Endothelial cell of umbilical vein (primary cell): ENCODE results near the gene HYAL3. TPM values are rescaled to one million over a fixed set of nuclear protein-coding genes. Genes with fewer than 3 reads are reported as not detected.

Source experiments
- BruUV-seq: library from RNA; stranded (reverse); fragments of 400-500 nt; replicated peaks from 2 replicates; lab custom pipeline; 2021; lab: Mats Ljungman, UMichigan
- CTCF ChIA-PET: fragments of 300-600, 350-600 bp; sonication (Branson Sonifier 250); formaldehyde crosslinking; loops from one replicate; lab custom pipeline; 2021; ENCODE audit warnings: antibody characterized with exemption, inconsistent platforms; lab: Charles Lee
- POLR2A ChIA-PET: fragments of 300-600, 350-600 bp; sonication (Branson Sonifier 250); formaldehyde crosslinking; loops from one replicate; lab custom pipeline; 2021; ENCODE audit warnings: antibody characterized with exemption, inconsistent platforms; lab: Charles Lee
- DNase-seq: peaks from one replicate; pipeline ENCODE4 v3.0.0-alpha.2; 2011; ENCODE audit warnings: low read depth, low spot score
- FAIRE-seq: peaks from 2 replicates; lab custom pipeline; 2011; peaks lifted over from hg19 to GRCh38; lab: Jason Lieb, UNC
- H2AFZ ChIP-seq: 2 replicates; pipeline ENCODE4 v1.6.0; 2012; ENCODE audit warnings: low read depth, low read length, control low read depth, inconsistent platforms
- H3K27ac ChIP-seq: 2 replicates; pipeline ENCODE4 v1.5.1; 2011; ENCODE audit warnings: low read depth, mild to moderate bottlenecking, control low read depth, low read length, moderate library complexity; ENCODE audit not compliant: insufficient read depth
- H3K27me3 ChIP-seq, 2 experiments: 2 replicates each; pipeline versions ENCODE4 v1.6.0 to v1.6.1; 2011; ENCODE audit warnings: low read length in 2 of 2, mixed read lengths in 1 of 2; ENCODE audit not compliant: control insufficient read depth in 2 of 2, insufficient read depth in 2 of 2
- H3K36me3 ChIP-seq, 2 experiments: 2 replicates in 1 of 2; 3 replicates in 1 of 2; pipeline ENCODE4 v1.5.1; 2011; ENCODE audit warnings: low read length in 2 of 2, mild to moderate bottlenecking in 1 of 2, moderate library complexity in 1 of 2; ENCODE audit not compliant: control insufficient read depth in 2 of 2, insufficient read depth in 2 of 2; ENCODE audit errors: extremely low read depth in 1 of 2
- H3K4me1 ChIP-seq: 3 replicates; pipeline ENCODE4 v1.5.1; 2011; ENCODE audit warnings: mild to moderate bottlenecking, low read length; ENCODE audit not compliant: control insufficient read depth, insufficient read depth; ENCODE audit errors: extremely low read depth
- H3K4me2 ChIP-seq: 2 replicates; pipeline ENCODE4 v1.6.1; 2011; ENCODE audit warnings: low read length, control low read depth, mixed read lengths; ENCODE audit not compliant: insufficient read depth
- H3K4me3 ChIP-seq, 3 experiments: fragments of 200-600 bp in 1 of 3; sonication (generic), shearing (Covaris generic) in 1 of 3; replicated peaks in 1 of 3; 2 replicates each; pipeline ENCODE4 v1.5.1; 2011 to 2016; ENCODE audit warnings: control low read depth in 3 of 3, low read length in 3 of 3, mild to moderate bottlenecking in 2 of 3, inconsistent platforms in 1 of 3, low read depth in 1 of 3, moderate library complexity in 1 of 3; ENCODE audit not compliant: insufficient read depth in 1 of 3
- H3K79me2 ChIP-seq: 2 replicates; pipeline ENCODE4 v1.6.0; 2012; ENCODE audit warnings: low read length, inconsistent platforms; ENCODE audit not compliant: control insufficient read depth, insufficient read depth
- H3K9ac ChIP-seq: replicated peaks from 2 replicates; pipeline ENCODE3; 2011; ENCODE audit warnings: low read length, control low read depth; ENCODE audit not compliant: insufficient read depth; ENCODE audit errors: extremely low read depth
- H3K9me1 ChIP-seq: replicated peaks from 3 replicates; pipeline ENCODE4 v1.6.0; 2011; ENCODE audit warnings: mild to moderate bottlenecking, low read length; ENCODE audit not compliant: control insufficient read depth, insufficient read depth; ENCODE audit errors: extremely low read depth
- H3K9me3 ChIP-seq: replicated peaks from 2 replicates; pipeline ENCODE4 v1.5.1; 2012; ENCODE audit warnings: low read length, inconsistent platforms; ENCODE audit not compliant: control insufficient read depth, insufficient read depth
- H4K20me1 ChIP-seq: replicated peaks from 2 replicates; pipeline ENCODE3; 2011; ENCODE audit warnings: mild to moderate bottlenecking, low read length; ENCODE audit not compliant: control insufficient read depth, insufficient read depth; ENCODE audit errors: extremely low read depth
- CTCF ChIP-seq, 2 donors: IDR thresholded peaks; 1 replicate in 1 of 2; 2 replicates in 1 of 2; pipeline ENCODE4 v1.5.1; 2011; ENCODE audit warnings: low read length in 2 of 2, mild to moderate bottlenecking in 2 of 2, moderate library complexity in 2 of 2, control low read depth in 1 of 2, inconsistent platforms in 1 of 2, low read depth in 1 of 2; ENCODE audit not compliant: insufficient read depth in 1 of 2; ENCODE audit errors: extremely low read depth in 1 of 2
- EZH2 ChIP-seq: IDR thresholded peaks from 2 replicates; pipeline ENCODE4 v1.6.1; 2012; ENCODE audit warnings: borderline replicate concordance, low read depth, mild to moderate bottlenecking, moderate library complexity, low read length, inconsistent platforms; ENCODE audit not compliant: severe bottlenecking
- FOS ChIP-seq: IDR thresholded peaks from 2 replicates; pipeline ENCODE4 v1.6.1; 2011; ENCODE audit warnings: mild to moderate bottlenecking, low read length, moderate library complexity, borderline replicate concordance; ENCODE audit not compliant: insufficient read depth
- GATA2 ChIP-seq: IDR thresholded peaks from 2 replicates; pipeline ENCODE4 v1.7.0; 2011; ENCODE audit warnings: low read depth, mild to moderate bottlenecking, moderate library complexity, mixed read lengths, low read length; ENCODE audit not compliant: insufficient read length, insufficient read depth
- JUN ChIP-seq: IDR thresholded peaks from 2 replicates; pipeline ENCODE4 v1.6.1; 2011; ENCODE audit warnings: borderline replicate concordance, low read depth; ENCODE audit not compliant: insufficient read length, insufficient read depth
- MYC ChIP-seq: IDR thresholded peaks from one replicate; pipeline ENCODE4 v1.6.1; 2011; ENCODE audit warnings: mild to moderate bottlenecking, low read depth, low read length
- POLR2A ChIP-seq: IDR thresholded peaks from 2 replicates; pipeline ENCODE4 v1.6.1; 2012; ENCODE audit warnings: low read depth, mild to moderate bottlenecking, control low read depth, low read length
- POLR2AphosphoS5 ChIP-seq: IDR thresholded peaks from 2 replicates; pipeline ENCODE4 v1.6.1; 2012; ENCODE audit warnings: low read depth, mild to moderate bottlenecking, control low read depth, low read length, moderate library complexity; ENCODE audit not compliant: insufficient read depth
- dilution Hi-C: fragments of 300-500 bp; cut with MboI; formaldehyde crosslinking; loops from one replicate; pipeline ENCODE4 v1.15.0; 2019; ENCODE audit warnings: low sequenced_read_pairs; ENCODE audit not compliant: extremely low pct_ligation_motif_present
- intact Hi-C: fragments of 100-400 bp; cut with micrococcal nuclease; formaldehyde crosslinking; loops from one replicate; pipeline ENCODE4 v1.10.0; 2022
- polyA plus RNA-seq, 4 experiments: library from polyadenylated mRNA; depleted of rRNA in 3 of 4; stranded (reverse) in 3 of 4; unstranded in 1 of 4; fragments of >200 nt; gene quantifications; 2 replicates each; pipeline versions ENCODE4 v1.2.1 to v1.2.3, GENCODE V29; 2011 to 2012; ENCODE audit warnings: missing spikeins in 1 of 4
- total RNA-seq: library from RNA; stranded (reverse); gene quantifications from 2 replicates; pipeline ENCODE4 v1.2.3, GENCODE V29; 2021
- TF ChIP-seq, protein P1 (sequence below): IDR thresholded peaks from 2 replicates; pipeline ENCODE4 v1.6.1; 2011; ENCODE audit not compliant: insufficient read depth, insufficient read length

Gene HYAL3
- total and polyA plus RNA-seq, 2 donors (not counting 3 experiments of a cell fraction or from before 2014, with no cell fraction given) = 4.8 to 11.5 TPM

GRCh38 chr3:50339485-50340146 is 40.4 kb upstream of the HYAL3 start:
- ChIA-PET CTCF (interaction anchor here (2.4 kb wide), 1 partner anchor 16 kb away, joined by 6 read pairs; the partner anchor contains the start of gene HYAL2), POLR2A (no interaction called here)

More at GRCh38 chr3:50339485-50340146, 40.4 kb upstream of the HYAL3 start:
- TF ChIP-seq FOS (no peak), JUN (no peak), CTCF (IDR thresholded peaks at IDR 0.05; ENCODE audit: extremely low read depth in 1 of 2, insufficient read depth in 1 of 2, low read depth in 1 of 2, low read length in 2 of 2) (no peak), POLR2A (no peak), GATA2 (no peak), EZH2 (no peak), MYC (no peak), POLR2AphosphoS5 (no peak)
- TF ChIP-seq, protein P1, sequence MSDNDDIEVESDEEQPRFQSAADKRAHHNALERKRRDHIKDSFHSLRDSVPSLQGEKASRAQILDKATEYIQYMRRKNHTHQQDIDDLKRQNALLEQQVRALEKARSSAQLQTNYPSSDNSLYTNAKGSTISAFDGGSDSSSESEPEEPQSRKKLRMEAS = no peak
- BruUV-seq = no TSS peak
- H3K27me3 ChIP-seq = no peaks in the 10 kb centered on the region
- dilution Hi-C loops (no loop called here), intact Hi-C loops (no loop called here)
- H3K79me2 ChIP-seq = peaks cover 25% of the 10 kb centered on the region
- H4K20me1 ChIP-seq = no peaks in the 10 kb centered on the region
- no peak overlapping the region for H3K4me3 ChIP-seq
- FAIRE-seq (no peak), DNase-seq (no peak)
- H3K9me1 ChIP-seq = no peaks in the 10 kb centered on the region
- peaks cover 27% of the 10 kb centered on the region for H3K4me1 ChIP-seq
- no peaks in the 10 kb centered on the region for H3K36me3 ChIP-seq
- H3K9me3 ChIP-seq = no peaks in the 10 kb centered on the region
- no peak overlapping the region for H2AFZ ChIP-seq
- peak overlapping the region; percentile 33 for H3K4me2 ChIP-seq
- H3K27ac ChIP-seq = no peak overlapping the region
- no peak overlapping the region for H3K9ac ChIP-seq
